Thymus (tissue), 11 donors: ENCODE results near the gene DTNB. TPM values are rescaled to one million over a fixed set of nuclear protein-coding genes. Genes with fewer than 3 reads are reported as not detected.

Source experiments
- DNase-seq, 9 donors: peaks; one replicate each; pipeline ENCODE4 v3.0.0-alpha.2; 2013; ENCODE audit warnings: low spot score in 9 of 9, low read depth in 6 of 9, missing footprints in 1 of 9
- H3K27ac ChIP-seq, 2 donors: one replicate each; pipeline ENCODE4 v1.5.1; 2013; ENCODE audit warnings: control low read depth in 1 of 2, low read depth in 1 of 2, low read length in 1 of 2, mild to moderate bottlenecking in 1 of 2, moderate library complexity in 1 of 2
- H3K27me3 ChIP-seq, 2 donors: one replicate each; pipeline ENCODE4 v1.5.1; 2013; ENCODE audit warnings: low read length in 1 of 2; ENCODE audit not compliant: control insufficient read depth in 2 of 2, insufficient read depth in 1 of 2
- H3K36me3 ChIP-seq, 2 donors: one replicate each; pipeline ENCODE4 v1.5.1; 2013; ENCODE audit warnings: low read length in 1 of 2, mild to moderate bottlenecking in 1 of 2, moderate library complexity in 1 of 2; ENCODE audit not compliant: control insufficient read depth in 2 of 2, insufficient read depth in 2 of 2
- H3K4me1 ChIP-seq, 2 donors: one replicate each; pipeline ENCODE4 v1.5.1; 2013; ENCODE audit warnings: low read length in 2 of 2; ENCODE audit not compliant: control insufficient read depth in 2 of 2, insufficient read depth in 2 of 2
- H3K4me3 ChIP-seq, 2 donors: one replicate each; pipeline ENCODE4 v1.5.1; 2013; ENCODE audit warnings: low read length in 2 of 2, control low read depth in 1 of 2, mild to moderate bottlenecking in 1 of 2
- H3K9me3 ChIP-seq, 2 donors: one replicate each; pipeline ENCODE4 v1.5.1; 2013; ENCODE audit warnings: low read length in 1 of 2, mild to moderate bottlenecking in 1 of 2; ENCODE audit not compliant: control insufficient read depth in 2 of 2, insufficient read depth in 1 of 2
- WGBS: extraction: QIAGEN DNeasy Blood & Tissue Kit; methylation state at CpG from one replicate; pipeline ENCODE4 v1.1.7; 2013; 5-methylcytosine and 5-hydroxymethylcytosine counted together
- polyA plus RNA-seq: library from polyadenylated mRNA; stranded (reverse); fragments of 200-250 nt; gene quantifications from one replicate; pipeline ENCODE4 v1.2.3, GENCODE V29; 2013
- total RNA-seq: library from RNA; stranded (reverse); fragments of 120-200 nt; gene quantifications from one replicate; pipeline ENCODE4 v1.2.4, GENCODE V29; 2013
- donor health status: healthy.

Gene DTNB
- total and polyA plus RNA-seq, 2 donors = 7.6 to 20.1 TPM

GRCh38 chr2:25620711-25621110 is 52.7 kb downstream of the DTNB start:
- Histone ChIP-seq H3K36me3 (peaks cover 3 to 10% of the 10 kb centered on the region in 2 donors), H3K4me1 (peaks cover 0 to 2% of the 10 kb centered on the region in 2 donors), H3K27me3 (no peaks in the 10 kb centered on the region), H3K4me3 (no peak overlapping the region), H3K9me3 (no peaks in the 10 kb centered on the region), H3K27ac (no peak overlapping the region)
- 95% methylated on average over 4 of the region's 4 CpGs for WGBS
- DNase-seq = no peak

GRCh38 chr2:25620077-25620476 is 53.3 kb downstream of the DTNB start:
- H3K4me3 ChIP-seq = no peak overlapping the region
- no peak for DNase-seq
- H3K36me3 ChIP-seq = peaks cover 3 to 10% of the 10 kb centered on the region in 2 donors
- H3K27me3 ChIP-seq = no peaks in the 10 kb centered on the region
- H3K4me1 ChIP-seq = peaks cover 0 to 2% of the 10 kb centered on the region in 2 donors
- 87% methylated on average over 5 of the region's 5 CpGs for WGBS
- no peak overlapping the region for H3K27ac ChIP-seq
- H3K9me3 ChIP-seq = no peaks in the 10 kb centered on the region

GRCh38 chr2:25619185-25619584 is 54.2 kb downstream of the DTNB start:
- H3K4me1 ChIP-seq = peaks cover 0 to 2% of the 10 kb centered on the region in 2 donors
- H3K27me3 ChIP-seq = no peaks in the 10 kb centered on the region
- no peaks in the 10 kb centered on the region for H3K9me3 ChIP-seq
- no peak for DNase-seq
- no peak overlapping the region for H3K27ac ChIP-seq
- H3K36me3 ChIP-seq = peaks cover 3 to 6% of the 10 kb centered on the region in 2 donors
- WGBS = 95% methylated on average over 4 of the region's 4 CpGs
- no peak overlapping the region for H3K4me3 ChIP-seq

- H3K27ac ChIP-seq = peak overlapping the region in 1 of 2 donors; percentile 73
- H3K4me1 ChIP-seq = peaks cover 0 to 2% of the 10 kb centered on the region in 2 donors
- peak in 1 of 9 donors; percentile 12 for DNase-seq
- no peak overlapping the region for H3K4me3 ChIP-seq
- H3K9me3 ChIP-seq = no peaks in the 10 kb centered on the region
- 88% methylated on average over 2 of the region's 2 CpGs for WGBS
- H3K36me3 ChIP-seq = peaks cover 3 to 6% of the 10 kb centered on the region in 2 donors
- H3K27me3 ChIP-seq = no peaks in the 10 kb centered on the region
These were observed 54.7 kb downstream of the DTNB start for GRCh38 chr2:25618676-25619075.

GRCh38 chr2:25617948-25618646 is 55.3 kb downstream of the DTNB start:
- H3K27me3 ChIP-seq = no peaks in the 10 kb centered on the region
- peaks cover under 1 to 3% of the 10 kb centered on the region in 2 donors for H3K36me3 ChIP-seq
- no peaks in the 10 kb centered on the region for H3K9me3 ChIP-seq
- H3K4me3 ChIP-seq = no peak overlapping the region
- H3K27ac ChIP-seq = peak overlapping the region; percentile 65 to 73
- DNase-seq = peak in 1 of 9 donors; percentile 8
- 94% methylated on average over 7 of the region's 7 CpGs for WGBS
- H3K4me1 ChIP-seq = peaks cover 0 to 2% of the 10 kb centered on the region in 2 donors

GRCh38 chr2:25615920-25616319 is 57.5 kb downstream of the DTNB start:
- no peak for DNase-seq
- Histone ChIP-seq H3K36me3 (no peaks in the 10 kb centered on the region), H3K27ac (no peak overlapping the region)

GRCh38 chr2:25615386-25615785 is 58.0 kb downstream of the DTNB start:
- Histone ChIP-seq H3K27ac (no peak overlapping the region), H3K27me3 (no peaks in the 10 kb centered on the region), H3K9me3 (no peaks in the 10 kb centered on the region), H3K4me3 (no peak overlapping the region), H3K36me3 (no peaks in the 10 kb centered on the region), H3K4me1 (peaks cover 0 to 2% of the 10 kb centered on the region in 2 donors)
- DNase-seq = no peak
- WGBS = 97% methylated on average over 5 of the region's 5 CpGs

More at GRCh38 chr2:25615920-25616319, 57.5 kb downstream of the DTNB start:
- H3K27me3 ChIP-seq = no peaks in the 10 kb centered on the region
- no peaks in the 10 kb centered on the region for H3K9me3 ChIP-seq
- H3K4me1 ChIP-seq = peaks cover 0 to 2% of the 10 kb centered on the region in 2 donors
- H3K4me3 ChIP-seq = no peak overlapping the region

- Histone ChIP-seq H3K4me1 (peaks cover 0 to 2% of the 10 kb centered on the region in 2 donors), H3K9me3 (no peaks in the 10 kb centered on the region), H3K27ac (no peak overlapping the region), H3K27me3 (no peaks in the 10 kb centered on the region), H3K4me3 (no peak overlapping the region), H3K36me3 (no peaks in the 10 kb centered on the region)
- WGBS = 98% methylated on average over 8 of the region's 8 CpGs
- no peak for DNase-seq
These were observed 58.7 kb downstream of the DTNB start for GRCh38 chr2:25614711-25615110.

- Histone ChIP-seq H3K27me3 (no peaks in the 10 kb centered on the region), H3K27ac (no peak overlapping the region), H3K4me3 (no peak overlapping the region), H3K36me3 (no peaks in the 10 kb centered on the region), H3K4me1 (no peaks in the 10 kb centered on the region), H3K9me3 (no peaks in the 10 kb centered on the region)
- no peak for DNase-seq
These were observed 64.7 kb downstream of the DTNB start for GRCh38 chr2:25608718-25609117.
